Measurements from ENCODE around the gene FOXN4. TPM values are rescaled to one million over a fixed set of nuclear protein-coding genes. Genes with fewer than 3 reads are reported as not detected.

Gene FOXN4
- total RNA-seq, 2 donors from 2014 or later, result not detected

GRCh38 chr12:109266106-109266879 lies 42.8 kb downstream of the FOXN4 start:
- peaks cover 0 to 4% of the 10 kb centered on the region in 2 donors for H3K4me1 ChIP-seq
- H3K36me3 ChIP-seq, result peaks cover 62% of the 10 kb centered on the region
- no peaks in the 10 kb centered on the region for H3K27me3 ChIP-seq
- no peak overlapping the region for H3K4me3 ChIP-seq
- no peak overlapping the region for H3K27ac ChIP-seq
- H3K9me3 ChIP-seq, result no peaks in the 10 kb centered on the region
- no peak for TF ChIP-seq CTCF (IDR thresholded peaks at IDR 0.05)
- no peak for DNase-seq (ENCODE audit: low spot score)

GRCh38 chr12:109264943-109265650 lies 44.0 kb downstream of the FOXN4 start:
- H3K4me1 ChIP-seq, result peaks cover 0 to 4% of the 10 kb centered on the region in 2 donors
- H3K9me3 ChIP-seq, result no peaks in the 10 kb centered on the region
- no peak overlapping the region for H3K4me3 ChIP-seq
- DNase-seq (ENCODE audit: low spot score), result no peak
- no peak for TF ChIP-seq CTCF (IDR thresholded peaks at IDR 0.05)
- H3K36me3 ChIP-seq, result peaks cover 74% of the 10 kb centered on the region
- H3K27me3 ChIP-seq, result no peaks in the 10 kb centered on the region
- H3K27ac ChIP-seq, result no peak overlapping the region

- Histone ChIP-seq H3K27me3 (no peaks in the 10 kb centered on the region), H3K36me3 (peaks cover 82% of the 10 kb centered on the region), H3K27ac (no peak overlapping the region), H3K9me3 (no peaks in the 10 kb centered on the region), H3K4me1 (peaks cover 0 to 4% of the 10 kb centered on the region in 2 donors), H3K4me3 (no peak overlapping the region)
- peak; percentile 77 for DNase-seq (ENCODE audit: low spot score)
- peak; percentile 53 to 83 for TF ChIP-seq CTCF (IDR thresholded peaks at IDR 0.05)
Measured at GRCh38 chr12:109264095-109264942, 44.8 kb downstream of the FOXN4 start.

- Histone ChIP-seq H3K36me3 (peaks cover 90% of the 10 kb centered on the region), H3K4me1 (peaks cover 0 to 4% of the 10 kb centered on the region in 2 donors), H3K27me3 (no peaks in the 10 kb centered on the region), H3K4me3 (no peak overlapping the region), H3K27ac (no peak overlapping the region), H3K9me3 (no peaks in the 10 kb centered on the region)
- no peak for TF ChIP-seq CTCF (IDR thresholded peaks at IDR 0.05)
- DNase-seq (ENCODE audit: low spot score), result no peak
Measured at GRCh38 chr12:109263439-109263838, 45.6 kb downstream of the FOXN4 start.

GRCh38 chr12:109261939-109262338 lies 47.1 kb downstream of the FOXN4 start:
- peaks cover 96% of the 10 kb centered on the region for H3K36me3 ChIP-seq
- no peak for TF ChIP-seq CTCF (IDR thresholded peaks at IDR 0.05)
- H3K27ac ChIP-seq, result no peak overlapping the region
- H3K27me3 ChIP-seq, result no peaks in the 10 kb centered on the region
- H3K4me1 ChIP-seq, result peaks cover 0 to 4% of the 10 kb centered on the region in 2 donors
- no peak for DNase-seq (ENCODE audit: low spot score)
- no peak overlapping the region for H3K4me3 ChIP-seq
- H3K9me3 ChIP-seq, result no peaks in the 10 kb centered on the region
